Mucosa of stomach (tissue), 1 donor: Measurements from ENCODE around the gene TMED4.

Source experiments
- H3K27me3 ChIP-seq: one replicate; pipeline ENCODE4 v1.7.0; 2013; ENCODE audit warnings: mild to moderate bottlenecking, low read length; ENCODE audit not compliant: control insufficient read depth, insufficient read depth
- H3K36me3 ChIP-seq: one replicate; pipeline ENCODE4 v1.7.0; 2013; ENCODE audit warnings: low read length; ENCODE audit not compliant: control insufficient read depth, insufficient read depth
- H3K4me1 ChIP-seq: one replicate; pipeline ENCODE4 v1.7.0; 2013; ENCODE audit warnings: mild to moderate bottlenecking, low read length; ENCODE audit not compliant: control insufficient read depth, insufficient read depth
- H3K4me3 ChIP-seq: one replicate; pipeline ENCODE4 v1.7.0; 2013; ENCODE audit warnings: low read length
- H3K9ac ChIP-seq: one replicate; pipeline ENCODE4 v1.7.0; 2013; ENCODE audit warnings: mild to moderate bottlenecking, low read length, moderate library complexity
- H3K9me3 ChIP-seq: one replicate; pipeline ENCODE4 v1.7.0; 2013; ENCODE audit warnings: mild to moderate bottlenecking, low read length, moderate library complexity; ENCODE audit not compliant: control insufficient read depth
- donor health status: Pancreatic carcinoma.

Gene TMED4

GRCh38 chr7:44533301-44534055, 48.6 kb downstream of the TMED4 start:
- no peaks in the 10 kb centered on the region for H3K36me3 ChIP-seq
- H3K4me3 ChIP-seq, result no peak overlapping the region
- no peaks in the 10 kb centered on the region for H3K27me3 ChIP-seq
- no peaks in the 10 kb centered on the region for H3K9me3 ChIP-seq
- no peak overlapping the region for H3K9ac ChIP-seq
- peaks cover 11% of the 10 kb centered on the region for H3K4me1 ChIP-seq

- Histone ChIP-seq H3K36me3 (no peaks in the 10 kb centered on the region), H3K9ac (no peak overlapping the region), H3K27me3 (no peaks in the 10 kb centered on the region), H3K9me3 (no peaks in the 10 kb centered on the region), H3K4me1 (peaks cover 11% of the 10 kb centered on the region), H3K4me3 (no peak overlapping the region)
Measured at GRCh38 chr7:44531421-44532380, 50.3 kb downstream of the TMED4 start.

- Histone ChIP-seq H3K36me3 (no peaks in the 10 kb centered on the region), H3K4me3 (no peak overlapping the region), H3K27me3 (no peaks in the 10 kb centered on the region)
Measured at GRCh38 chr7:44530990-44531389, 51.0 kb downstream of the TMED4 start.

More at GRCh38 chr7:44530990-44531389, 51.0 kb downstream of the TMED4 start:
- Histone ChIP-seq H3K9me3 (no peaks in the 10 kb centered on the region), H3K4me1 (peaks cover 11% of the 10 kb centered on the region), H3K9ac (no peak overlapping the region)
